Cardiac muscle cell (in vitro differentiated cells and primary cell): ENCODE measurements around the gene WDR26. TPM values are rescaled to one million over a fixed set of nuclear protein-coding genes. Genes with fewer than 3 reads are reported as not detected.

Experiments used
- DNase-seq, 2 donors: peaks; one replicate each; pipeline versions ENCODE4 v3.0.0 to v3.0.0-alpha.2; 2010 to 2017; ENCODE audit warnings: low read depth in 1 of 2, low spot score in 1 of 2
- H3K27ac ChIP-seq: fragments of 200-600 bp; sonication (generic); 2 replicates; pipeline ENCODE4 v1.5.1; 2016
- H3K27me3 ChIP-seq: fragments of 200-600 bp; sonication (generic); 2 replicates; pipeline ENCODE4 v1.6.0; 2016; ENCODE audit warnings: control low read depth
- H3K36me3 ChIP-seq: fragments of 200-600 bp; sonication (generic); 2 replicates; pipeline ENCODE4 v1.5.1; 2016; ENCODE audit warnings: control low read depth
- H3K4me1 ChIP-seq: fragments of 200-600 bp; sonication (generic); 2 replicates; pipeline ENCODE4 v1.8.1; 2017; ENCODE audit warnings: low read depth, mild to moderate bottlenecking, mixed run types
- H3K4me3 ChIP-seq: fragments of 200-600 bp; sonication (generic); 2 replicates; pipeline ENCODE4 v1.5.1; 2016; ENCODE audit warnings: mild to moderate bottlenecking
- H3K9me3 ChIP-seq: fragments of 200-600 bp; sonication (generic); 2 replicates; pipeline ENCODE4 v1.5.1; 2017; ENCODE audit warnings: low read depth, mild to moderate bottlenecking, control low read depth
- CTCF ChIP-seq: IDR thresholded peaks from 2 replicates; pipeline ENCODE4 v1.5.1; 2012; ENCODE audit warnings: low read depth, mild to moderate bottlenecking, low read length
- polyA plus RNA-seq: library from polyadenylated mRNA; unstranded; fragments of >200 nt; fragmentation: Nextera tagmentation; extraction: Ambion mirVana; gene quantifications from 2 replicates; pipeline ENCODE4 v1.2.1, GENCODE V29; 2016
- total RNA-seq: library from RNA; depleted of rRNA; stranded (reverse); fragments of >200 nt; gene quantifications from 2 replicates; pipeline ENCODE4 v1.2.3, GENCODE V29; 2016

The WDR26 gene
- total and polyA plus RNA-seq, 2 experiments from 2014 or later = 14.9 to 62.2 TPM

GRCh38 chr1:224380003-224380402 is 54.6 kb downstream of the WDR26 start:
- no peaks in the 10 kb centered on the region for H3K9me3 ChIP-seq
- H3K27me3 ChIP-seq = no peaks in the 10 kb centered on the region
- no peak overlapping the region for H3K4me3 ChIP-seq
- peaks cover 16% of the 10 kb centered on the region for H3K36me3 ChIP-seq
- peak in 1 of 2 donors; percentile 12 for DNase-seq
- H3K4me1 ChIP-seq = no peaks in the 10 kb centered on the region
- TF ChIP-seq CTCF = no peak
- peak overlapping the region; percentile 33 for H3K27ac ChIP-seq

GRCh38 chr1:224378855-224379631 is 55.6 kb downstream of the WDR26 start:
- Histone ChIP-seq H3K36me3 (peaks cover 22% of the 10 kb centered on the region), H3K4me3 (no peak overlapping the region), H3K9me3 (no peaks in the 10 kb centered on the region), H3K4me1 (no peaks in the 10 kb centered on the region), H3K27ac (peak overlapping the region; percentile 31), H3K27me3 (no peaks in the 10 kb centered on the region)
- no peak for DNase-seq
- no peak for TF ChIP-seq CTCF

DNA sequence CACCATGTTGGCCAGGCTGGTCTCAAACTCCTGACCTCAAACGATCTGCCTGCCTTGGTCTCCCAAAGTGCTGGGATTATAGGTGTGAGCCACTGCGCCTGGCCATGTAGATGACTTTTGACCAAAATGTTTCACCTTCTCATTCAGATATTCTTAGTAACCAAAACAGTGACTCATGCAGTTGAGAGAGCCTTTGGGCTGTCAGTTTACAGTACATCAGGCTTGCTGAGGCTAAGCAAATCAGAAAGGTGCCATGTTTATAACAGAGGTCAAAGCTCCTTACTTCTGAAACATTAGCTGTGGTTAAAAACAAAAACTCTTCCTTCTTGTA is 57.0 kb downstream of the WDR26 start:
- no peak for TF ChIP-seq CTCF
- peak in 1 of 2 donors; percentile 36 for DNase-seq

GRCh38 chr1:224375059-224375458 is 59.5 kb downstream of the WDR26 start:
- H3K4me3 ChIP-seq = no peak overlapping the region
- no peaks in the 10 kb centered on the region for H3K4me1 ChIP-seq

More for the DNA sequence above, 57.0 kb downstream of the WDR26 start:
- no peaks in the 10 kb centered on the region for H3K27me3 ChIP-seq
- H3K9me3 ChIP-seq = no peaks in the 10 kb centered on the region
- H3K27ac ChIP-seq = peak overlapping the region; percentile 25
- H3K36me3 ChIP-seq = peaks cover 23% of the 10 kb centered on the region
- H3K4me1 ChIP-seq = no peaks in the 10 kb centered on the region
- H3K4me3 ChIP-seq = no peak overlapping the region

GRCh38 chr1:224373008-224373590 is 61.5 kb downstream of the WDR26 start:
- H3K9me3 ChIP-seq = no peaks in the 10 kb centered on the region
- H3K36me3 ChIP-seq = peaks cover 46% of the 10 kb centered on the region
- no peaks in the 10 kb centered on the region for H3K4me1 ChIP-seq
- no peak for DNase-seq
- H3K4me3 ChIP-seq = no peak overlapping the region
- no peak for TF ChIP-seq CTCF
- H3K27ac ChIP-seq = no peak overlapping the region
- H3K27me3 ChIP-seq = no peaks in the 10 kb centered on the region

More at GRCh38 chr1:224375059-224375458, 59.5 kb downstream of the WDR26 start:
- TF ChIP-seq CTCF = no peak
- Histone ChIP-seq H3K9me3 (no peaks in the 10 kb centered on the region), H3K36me3 (peaks cover 35% of the 10 kb centered on the region), H3K27ac (no peak overlapping the region), H3K27me3 (no peaks in the 10 kb centered on the region)
- no peak for DNase-seq
